ENCODE data around the gene POMGNT1.

Gene POMGNT1

DNA sequence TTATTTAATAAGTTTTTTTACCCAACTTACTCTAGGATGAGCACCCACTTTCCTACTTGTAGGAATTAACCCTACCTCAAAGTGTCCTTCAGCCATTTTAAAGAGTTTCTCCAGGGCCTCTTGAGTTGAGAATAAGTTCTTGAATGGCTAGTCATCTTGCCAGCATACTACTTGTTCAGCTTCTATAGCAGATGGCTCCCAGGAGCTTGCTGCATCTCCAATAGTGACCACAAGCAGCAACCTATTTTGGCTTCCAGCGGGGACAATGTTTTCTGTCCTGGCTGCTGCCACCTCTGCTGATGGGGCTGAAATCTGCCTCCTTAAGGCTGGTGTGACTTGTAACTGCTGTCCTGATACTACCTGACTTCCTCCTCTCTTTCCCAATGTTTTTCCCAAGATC is 45.0 kb downstream of the POMGNT1 start:
- DNase-seq, result no peak

- DNase-seq, result no peak
These were observed 46.2 kb downstream of the POMGNT1 start for GRCh38 chr1:46152016-46152415.

DNA sequence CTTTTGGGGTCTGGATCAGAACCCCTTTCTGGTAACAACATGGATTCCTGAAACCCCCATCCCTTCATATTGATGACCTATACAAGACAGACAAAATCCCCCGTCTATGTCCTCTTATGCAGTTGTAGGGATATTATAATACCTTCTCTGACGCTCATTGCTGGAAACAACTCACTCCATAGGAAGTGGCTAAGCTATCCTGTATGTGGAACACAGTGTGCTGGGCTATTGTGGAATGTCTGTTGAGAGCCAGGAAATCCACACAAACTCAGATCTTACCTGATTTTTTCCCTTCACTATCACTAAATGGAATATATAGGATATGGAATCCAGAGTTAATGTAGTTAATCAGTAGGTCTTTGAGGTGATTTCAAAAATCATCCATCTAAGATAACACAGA is 48.1 kb downstream of the POMGNT1 start:
- no peak for DNase-seq

- DNase-seq, result no peak
These were observed 49.9 kb downstream of the POMGNT1 start for GRCh38 chr1:46148318-46148717.
